DND-41 (cell line): ENCODE data around the gene ASB7.

Experiments
- ATAC-seq: fragments of 200-7000 bp; cut with Tn5 transposase; 3 replicates; pipeline ENCODE4 v1.9.1; 2021; ENCODE audit warnings: low read depth; ENCODE audit not compliant: insufficient read depth
- DNase-seq: peaks from one replicate; pipeline ENCODE4 v3.0.0-alpha.2; 2020
- H2AFZ ChIP-seq: 2 replicates; pipeline ENCODE4 v1.6.0; 2012; ENCODE audit warnings: low read depth, low read length
- H3K27ac ChIP-seq: 2 replicates; pipeline ENCODE4 v1.5.1; 2012; ENCODE audit warnings: low read length, inconsistent platforms
- H3K27me3 ChIP-seq: fragments of 200-600 bp; sonication (generic); 2 replicates; pipeline ENCODE4 v1.6.0; 2012; ENCODE audit warnings: low read length, mild to moderate bottlenecking, inconsistent platforms; ENCODE audit not compliant: insufficient read depth, poor library complexity
- H3K36me3 ChIP-seq: 2 replicates; pipeline ENCODE4 v1.5.1; 2012; ENCODE audit warnings: low read length, inconsistent platforms; ENCODE audit not compliant: insufficient read depth
- H3K4me1 ChIP-seq: 2 replicates; pipeline ENCODE4 v1.5.1; 2012; ENCODE audit warnings: mild to moderate bottlenecking, low read length; ENCODE audit not compliant: insufficient read depth
- H3K4me2 ChIP-seq: 2 replicates; pipeline ENCODE4 v1.6.0; 2012; ENCODE audit warnings: mild to moderate bottlenecking, moderate library complexity, low read length, inconsistent platforms; ENCODE audit not compliant: insufficient read depth
- H3K4me3 ChIP-seq, 2 experiments: fragments of 200-600 bp in 1 of 2; shearing (Covaris generic) in 1 of 2; 2 replicates each; pipeline ENCODE4 v1.5.1; 2012 to 2016; ENCODE audit warnings: inconsistent platforms in 2 of 2, low read length in 2 of 2, mild to moderate bottlenecking in 2 of 2, low read depth in 1 of 2, moderate library complexity in 1 of 2
- H3K79me2 ChIP-seq: 2 replicates; pipeline ENCODE4 v1.6.0; 2012; ENCODE audit warnings: low read length, inconsistent platforms; ENCODE audit not compliant: insufficient read depth
- H3K9ac ChIP-seq: 2 replicates; pipeline ENCODE4 v1.6.0; 2012; ENCODE audit warnings: low read depth, mild to moderate bottlenecking, inconsistent platforms, low read length, moderate library complexity
- H3K9me3 ChIP-seq: 2 replicates; pipeline ENCODE4 v1.5.1; 2012; ENCODE audit warnings: low read length, moderate library complexity, mild to moderate bottlenecking, inconsistent platforms; ENCODE audit not compliant: insufficient read depth, severe bottlenecking
- H4K20me1 ChIP-seq: 2 replicates; pipeline ENCODE4 v1.6.0; 2012; ENCODE audit warnings: low read length; ENCODE audit not compliant: insufficient read depth
- EZH2 ChIP-seq: IDR thresholded peaks from 3 replicates; pipeline ENCODE4 v1.6.1; 2012; ENCODE audit warnings: borderline replicate concordance, low read depth, mild to moderate bottlenecking, moderate library complexity, low read length, inconsistent platforms; ENCODE audit not compliant: severe bottlenecking
- TF ChIP-seq, protein P1 (sequence below): IDR thresholded peaks from 2 replicates; pipeline ENCODE4 v1.5.1; 2012; ENCODE audit warnings: borderline replicate concordance, low read length, moderate library complexity, mild to moderate bottlenecking; ENCODE audit not compliant: poor library complexity, severe bottlenecking; ENCODE audit errors: extremely low read depth

ASB7 gene

GRCh38 chr15:100684591-100684990 lies 82.2 kb downstream of the ASB7 start:
- ATAC-seq: no peak
- Histone ChIP-seq H2AFZ (no peak overlapping the region), H3K9ac (no peak overlapping the region), H3K79me2 (no peaks in the 10 kb centered on the region), H3K36me3 (no peaks in the 10 kb centered on the region), H3K27ac (no peak overlapping the region), H3K4me1 (no peaks in the 10 kb centered on the region), H3K27me3 (no peaks in the 10 kb centered on the region), H3K9me3 (peaks cover 4% of the 10 kb centered on the region), H4K20me1 (no peaks in the 10 kb centered on the region), H3K4me3 (no peak overlapping the region), H3K4me2 (no peak overlapping the region)
- TF ChIP-seq, protein P1, sequence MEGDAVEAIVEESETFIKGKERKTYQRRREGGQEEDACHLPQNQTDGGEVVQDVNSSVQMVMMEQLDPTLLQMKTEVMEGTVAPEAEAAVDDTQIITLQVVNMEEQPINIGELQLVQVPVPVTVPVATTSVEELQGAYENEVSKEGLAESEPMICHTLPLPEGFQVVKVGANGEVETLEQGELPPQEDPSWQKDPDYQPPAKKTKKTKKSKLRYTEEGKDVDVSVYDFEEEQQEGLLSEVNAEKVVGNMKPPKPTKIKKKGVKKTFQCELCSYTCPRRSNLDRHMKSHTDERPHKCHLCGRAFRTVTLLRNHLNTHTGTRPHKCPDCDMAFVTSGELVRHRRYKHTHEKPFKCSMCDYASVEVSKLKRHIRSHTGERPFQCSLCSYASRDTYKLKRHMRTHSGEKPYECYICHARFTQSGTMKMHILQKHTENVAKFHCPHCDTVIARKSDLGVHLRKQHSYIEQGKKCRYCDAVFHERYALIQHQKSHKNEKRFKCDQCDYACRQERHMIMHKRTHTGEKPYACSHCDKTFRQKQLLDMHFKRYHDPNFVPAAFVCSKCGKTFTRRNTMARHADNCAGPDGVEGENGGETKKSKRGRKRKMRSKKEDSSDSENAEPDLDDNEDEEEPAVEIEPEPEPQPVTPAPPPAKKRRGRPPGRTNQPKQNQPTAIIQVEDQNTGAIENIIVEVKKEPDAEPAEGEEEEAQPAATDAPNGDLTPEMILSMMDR: no peak
- TF ChIP-seq EZH2: no peak
- no peak for DNase-seq

GRCh38 chr15:100686021-100686724 lies 83.8 kb downstream of the ASB7 start:
- no peaks in the 10 kb centered on the region for H3K4me1 ChIP-seq
- no peak for TF ChIP-seq EZH2
- TF ChIP-seq, protein P1: no peak
- H3K79me2 ChIP-seq: no peaks in the 10 kb centered on the region
- no peaks in the 10 kb centered on the region for H4K20me1 ChIP-seq
- H3K9ac ChIP-seq: no peak overlapping the region
- H3K27ac ChIP-seq: no peak overlapping the region
- DNase-seq (no peak), ATAC-seq (no peak)
- H3K27me3 ChIP-seq: no peaks in the 10 kb centered on the region
- no peak overlapping the region for H2AFZ ChIP-seq
- no peak overlapping the region for H3K4me3 ChIP-seq
- no peaks in the 10 kb centered on the region for H3K36me3 ChIP-seq
- H3K4me2 ChIP-seq: no peak overlapping the region
- H3K9me3 ChIP-seq: peaks cover 2% of the 10 kb centered on the region

DNA sequence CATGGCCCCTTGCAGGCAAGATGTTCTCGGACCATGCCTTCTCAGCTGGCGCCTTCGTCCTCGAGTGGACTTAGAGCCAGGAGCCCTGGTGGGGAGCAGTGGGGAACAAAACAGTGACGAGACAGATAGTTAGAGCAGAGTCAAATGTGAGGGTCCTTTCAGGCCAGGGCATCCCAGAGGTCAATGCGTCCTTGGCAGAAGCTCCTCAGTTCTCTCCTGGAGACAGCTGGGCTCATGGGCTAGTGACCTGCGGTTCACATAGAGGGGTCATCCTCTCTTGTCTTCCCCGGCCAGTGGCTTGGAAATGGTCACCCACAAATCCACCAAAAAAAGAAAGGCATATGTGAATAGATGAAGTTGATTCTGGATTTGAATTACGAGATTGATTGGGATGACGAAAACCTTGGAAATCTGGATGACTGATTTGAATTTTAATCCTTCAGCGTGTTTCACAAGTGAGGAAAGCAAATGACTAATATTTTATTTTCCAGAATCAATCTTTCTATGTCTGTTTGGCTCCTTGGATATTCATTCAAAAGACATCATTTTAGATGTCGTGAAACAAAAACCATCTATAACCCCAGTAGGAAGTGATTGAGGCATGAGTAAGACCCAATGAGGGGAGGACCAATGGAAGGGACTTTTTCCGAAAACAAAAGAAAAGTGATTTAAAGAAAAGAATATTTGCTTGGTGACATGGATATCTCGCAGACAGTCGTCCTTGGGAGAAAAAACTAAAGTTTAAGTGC lies 84.5 kb downstream of the ASB7 start:
- no peak overlapping the region for H3K9ac ChIP-seq
- H3K4me2 ChIP-seq: no peak overlapping the region
- DNase-seq (no peak), ATAC-seq (no peak)
- no peaks in the 10 kb centered on the region for H3K9me3 ChIP-seq
- H3K36me3 ChIP-seq: no peaks in the 10 kb centered on the region
- H3K27me3 ChIP-seq: no peaks in the 10 kb centered on the region
- no peaks in the 10 kb centered on the region for H3K4me1 ChIP-seq
- H3K27ac ChIP-seq: no peak overlapping the region
- H2AFZ ChIP-seq: no peak overlapping the region
- H4K20me1 ChIP-seq: no peaks in the 10 kb centered on the region
- TF ChIP-seq, protein P1: no peak
- TF ChIP-seq EZH2: no peak
- H3K4me3 ChIP-seq: no peak overlapping the region
- H3K79me2 ChIP-seq: no peaks in the 10 kb centered on the region
